K562 (cell line): ENCODE results near the gene BLOC1S4. TPM values are rescaled to one million over a fixed set of nuclear protein-coding genes. Genes with fewer than 3 reads are reported as not detected.

ENCODE experiments used
- ATAC-seq: fragments of 200-7000 bp; cut with Tn5 transposase; 3 replicates; pipeline ENCODE4 v1.9.1; 2020; ENCODE audit warnings: moderate library complexity
- BruUV-seq: library from RNA; stranded (reverse); fragments of 400-500 nt; replicated peaks from 2 replicates; lab custom pipeline; 2021; lab: Mats Ljungman, UMichigan
- CTCF ChIA-PET: fragments of 300-600 bp; formaldehyde crosslinking; extraction: SDS; loops from one replicate; lab custom pipeline; 2021; ENCODE audit warnings: low intra/inter-chr PET ratio; lab: Yijun Ruan, JAX
- POLR2A ChIA-PET: fragments of 300-600, 350-650 bp; sonication (Branson Sonifier 250); formaldehyde crosslinking; extraction: SDS; loops from one replicate; lab custom pipeline; 2021; ENCODE audit warnings: antibody characterized with exemption, inconsistent platforms; lab: Yijun Ruan, JAX
- DNase-seq, 4 experiments: peaks; one replicate each; pipeline versions ENCODE4 v3.0.0 to v3.0.0-alpha.2; 2011 to 2018; ENCODE audit warnings: low spot score in 3 of 4, mixed read lengths in 3 of 4; ENCODE audit errors: extremely low read depth in 1 of 4
- FAIRE-seq: peaks from 2 replicates; lab custom pipeline; 2011; peaks lifted over from hg19 to GRCh38; lab: Jason Lieb, UNC
- H2AFZ ChIP-seq: 2 replicates; pipeline ENCODE4 v1.6.0; 2011; ENCODE audit warnings: low read depth, low read length, control low read depth, inconsistent platforms
- H3K27ac ChIP-seq: fragments of 200-600 bp; 3 replicates; pipeline ENCODE4 v1.8.0; 2011; ENCODE audit warnings: low read depth, mild to moderate bottlenecking, control low read depth, inconsistent platforms, low read length, moderate library complexity, mixed read lengths; ENCODE audit errors: extremely low read depth
- H3K27me3 ChIP-seq, 2 experiments: fragments of 300-600 bp in 1 of 2; 2 replicates in 1 of 2; 3 replicates in 1 of 2; pipeline versions ENCODE4 v1.6.0 to v1.8.0; 2011; ENCODE audit warnings: inconsistent platforms in 2 of 2, low read length in 2 of 2, mild to moderate bottlenecking in 1 of 2, mixed read lengths in 1 of 2, moderate library complexity in 1 of 2; ENCODE audit not compliant: control insufficient read depth in 2 of 2, insufficient read depth in 2 of 2
- H3K36me3 ChIP-seq: fragments of 300-600 bp; 3 replicates; pipeline ENCODE4 v1.8.0; 2011; ENCODE audit warnings: mild to moderate bottlenecking, low read length, inconsistent platforms; ENCODE audit not compliant: control insufficient read depth, insufficient read depth
- H3K4me1 ChIP-seq, 2 experiments: fragments of 200-600 bp in 1 of 2; replicated peaks in 1 of 2; 2 replicates in 1 of 2; 3 replicates in 1 of 2; pipeline versions ENCODE4 v1.5.1 to v1.8.0; 2011; ENCODE audit warnings: inconsistent platforms in 2 of 2, low read length in 2 of 2, mild to moderate bottlenecking in 1 of 2, mixed read lengths in 1 of 2, moderate library complexity in 1 of 2; ENCODE audit not compliant: control insufficient read depth in 2 of 2, insufficient read depth in 2 of 2
- H3K4me2 ChIP-seq: 2 replicates; pipeline ENCODE4 v1.6.1; 2011; ENCODE audit warnings: low read length, control low read depth, inconsistent platforms, mixed read lengths; ENCODE audit not compliant: insufficient read depth
- H3K4me3 ChIP-seq: fragments of 200-600 bp; sonication (generic), shearing (Covaris generic); 2 replicates; pipeline ENCODE4 v1.5.1; 2016; ENCODE audit warnings: control low read depth, inconsistent platforms
- H3K79me2 ChIP-seq: fragments of 200-600 bp; 3 replicates; pipeline ENCODE4 v1.8.0; 2011; ENCODE audit warnings: low read length, inconsistent platforms; ENCODE audit not compliant: control insufficient read depth, insufficient read depth
- H3K9ac ChIP-seq, 2 experiments: 2 replicates each; pipeline versions ENCODE4 v1.6.0 to v1.6.1; 2011; ENCODE audit warnings: low read depth in 2 of 2, low read length in 2 of 2, control low read depth in 1 of 2, inconsistent platforms in 1 of 2, mild to moderate bottlenecking in 1 of 2, mixed read lengths in 1 of 2; ENCODE audit not compliant: insufficient read depth in 1 of 2
- H3K9me1 ChIP-seq: one replicate; pipeline ENCODE4 v1.6.0; 2011; ENCODE audit warnings: inconsistent platforms, mild to moderate bottlenecking, low read length, moderate library complexity; ENCODE audit not compliant: control insufficient read depth, insufficient read depth
- H3K9me3 ChIP-seq: replicated peaks from 2 replicates; pipeline ENCODE4 v1.5.1; 2011; ENCODE audit warnings: low read depth, low read length, inconsistent platforms; ENCODE audit not compliant: control insufficient read depth, insufficient read depth
- H4K20me1 ChIP-seq: replicated peaks from 2 replicates; pipeline ENCODE4 v1.6.1; 2011; ENCODE audit warnings: low read length, inconsistent platforms, mixed read lengths; ENCODE audit not compliant: control insufficient read depth, insufficient read depth
- CBFA2T3 ChIP-seq: fragments of 450-650 bp; IDR thresholded peaks from 2 replicates; pipeline ENCODE4 v1.6.1; 2017
- CTCF ChIP-seq, 3 experiments: IDR thresholded peaks in 2 of 3; conservative IDR thresholded peaks in 1 of 3; 2 replicates each; pipeline ENCODE4 v1.5.1; 2011 to 2012; ENCODE audit warnings: low read length in 3 of 3, mild to moderate bottlenecking in 3 of 3, control low read depth in 2 of 3, improper control_type of control experiment in 1 of 3, inconsistent platforms in 1 of 3, low read depth in 1 of 3, mixed read lengths in 1 of 3, moderate library complexity in 1 of 3; ENCODE audit not compliant: insufficient read depth in 2 of 3
- ETV1 ChIP-seq: fragments of 450-650 bp; conservative IDR thresholded peaks from 2 replicates; pipeline ENCODE4 v1.6.1; 2016; ENCODE audit warnings: missing genetic modification characterization, control low read depth, low read depth, missing compliant biosample characterization
- HCFC1 ChIP-seq: IDR thresholded peaks from 2 replicates; pipeline ENCODE4 v1.6.1; 2012; ENCODE audit warnings: low read depth, low read length, improper control_type of control experiment
- HEY1 ChIP-seq: fragments of 250-450 bp; sonication (Bioruptor Pico); IDR thresholded peaks from 2 replicates; pipeline ENCODE4 v1.5.0; 2020; ENCODE audit warnings: mild to moderate bottlenecking, moderate library complexity, borderline replicate concordance
- NR2C1 ChIP-seq, 2 experiments: fragments of 450-650 bp; IDR thresholded peaks; 2 replicates each; pipeline ENCODE4 v1.6.1; 2017; ENCODE audit warnings: mild to moderate bottlenecking in 2 of 2, antibody characterized with exemption in 1 of 2, inconsistent platforms in 1 of 2, missing compliant biosample characterization in 1 of 2, missing genetic modification characterization in 1 of 2
- PML ChIP-seq: IDR thresholded peaks from 2 replicates; pipeline ENCODE4 v1.6.1; 2012; ENCODE audit warnings: low read length, inconsistent platforms
- TOE1 ChIP-seq, 2 experiments: fragments of 450-650 bp in 1 of 2; sonication (generic) in 1 of 2; formaldehyde crosslinking in 1 of 2; IDR thresholded peaks; 2 replicates each; pipeline versions ENCODE4 v1.7.1 to v1.8.0; 2016 to 2022; ENCODE audit warnings: borderline replicate concordance in 2 of 2, mild to moderate bottlenecking in 2 of 2, antibody characterized with exemption in 1 of 2, inconsistent platforms in 1 of 2, low read depth in 1 of 2, missing genetic modification reagents in 1 of 2, moderate library complexity in 1 of 2
- ZBTB33 ChIP-seq: sonication (generic); formaldehyde crosslinking; IDR thresholded peaks from 2 replicates; pipeline ENCODE4 v1.8.1; 2023; ENCODE audit warnings: mild to moderate bottlenecking, missing genetic modification reagents
- ZNF12 ChIP-seq: sonication (generic); formaldehyde crosslinking; IDR thresholded peaks from 2 replicates; pipeline ENCODE4 v1.4.0; 2020; ENCODE audit warnings: mild to moderate bottlenecking, missing genetic modification reagents
- ZNF165 ChIP-seq: fragments of 250-450 bp; sonication (Bioruptor Pico); IDR thresholded peaks from 2 replicates; pipeline ENCODE4 v1.4.0; 2020; ENCODE audit warnings: borderline replicate concordance
- ZSCAN32 ChIP-seq: fragments of 450-650 bp; formaldehyde crosslinking; IDR thresholded peaks from 2 replicates; pipeline ENCODE4 v1.4.0; 2020; ENCODE audit warnings: mild to moderate bottlenecking, moderate library complexity
- WGBS: fragments of 100-300 bp; shearing (Covaris generic); methylation state at CpG from one replicate; pipeline ENCODE4 v1.1.6; 2016; ENCODE audit warnings: low coverage, mixed read lengths; ENCODE audit not compliant: insufficient coverage; ENCODE audit errors: missing lambda C conversion rate; 5-methylcytosine and 5-hydroxymethylcytosine counted together
- in situ Hi-C: fragments of 300-500 bp; cut with MboI; formaldehyde crosslinking; loops from 4 replicates; pipeline ENCODE4 v1.15.0; 2018; ENCODE audit warnings: inconsistent platforms, mixed read lengths
- intact Hi-C: fragments of 100-400 bp; cut with micrococcal nuclease; formaldehyde crosslinking; loops from 2 replicates; pipeline ENCODE4 v1.14.2; 2022
- polyA plus RNA-seq, 8 experiments: library from polyadenylated mRNA; depleted of rRNA in 4 of 8; stranded (reverse) in 5 of 8; unstranded in 3 of 8; fragments of >200 nt; fragmentation: Nextera tagmentation in 2 of 8; fragmentation: Illumina TruSeq in 1 of 8; extraction: Ambion mirVana in 2 of 8; extraction: Trizol in 1 of 8; gene quantifications; 2 replicates each; pipeline versions ENCODE4 v1.2.1 to v1.2.3, GENCODE V29; 2011 to 2014; ENCODE audit warnings: inconsistent platforms in 1 of 8, missing spikeins in 1 of 8
- total RNA-seq, 7 experiments: library from RNA; depleted of rRNA in 6 of 7; stranded (reverse); fragments of >200 nt in 6 of 7; fragmentation: Illumina TruSeq in 2 of 7; extraction: Trizol in 2 of 7; gene quantifications; 2 replicates each; pipeline versions ENCODE4 v1.2.1 to v1.2.3, GENCODE V29; 2011 to 2021; ENCODE audit warnings: low replicate concordance in 1 of 7
- TF ChIP-seq, protein P1 (sequence below): fragments of 250-450 bp; sonication (Bioruptor Pico); IDR thresholded peaks from 2 replicates; pipeline ENCODE4 v1.5.0; 2021

Gene BLOC1S4
- total and polyA plus RNA-seq, 9 of the 15 experiments (the other 6 are each of a cell fraction or from before 2014, with no cell fraction given), result 3.1 to 31.6 (median 11.2) TPM

- intact Hi-C loops, result loop anchor here (2.0 kb wide), 1 partner anchor 43 kb away; the partner anchor contains the start of gene BLOC1S4
- in situ Hi-C loops, result no loop called here
- CTCF ChIA-PET, result interaction anchor here (0.7 to 0.8 kb wide), 3 partner anchors 34 to 853 kb away, joined by 3 to 4 read pairs (median 3); partner anchors contain the start of gene MRFAP1
- peak overlapping the region; percentile 90 for H3K4me2 ChIP-seq
- peaks cover 37% of the 10 kb centered on the region for H3K36me3 ChIP-seq
- H3K79me2 ChIP-seq, result peaks cover 44% of the 10 kb centered on the region
- peak; percentile 96 to 98 (median 97) for DNase-seq
- H3K4me1 ChIP-seq, result peaks cover 29 to 33% of the 10 kb centered on the region in 2 experiments
- peak overlapping the region; percentile 98 for H2AFZ ChIP-seq
- H3K9me3 ChIP-seq, result no peaks in the 10 kb centered on the region; the same call in 1 of the 2 replicates
- peak overlapping the region; percentile 90 to 96 for H3K9ac ChIP-seq
- peaks cover 34% of the 10 kb centered on the region; the same call in 1 of the 2 replicates for H4K20me1 ChIP-seq
- H3K9me1 ChIP-seq, result no peaks in the 10 kb centered on the region
- H3K27me3 ChIP-seq, result no peaks in the 10 kb centered on the region
- POLR2A ChIA-PET, result interaction anchor here (0.6 to 5.4 kb wide), 35 partner anchors 8 to 408 kb away, joined by 3 to 40 read pairs (median 5); partner anchors contain the start of genes MAN2B2, MRFAP1, MRFAP1L1 and S100P
- H3K27ac ChIP-seq, result peak overlapping the region; percentile 99
- ATAC-seq, result peak; percentile 83
- peak overlapping the region; percentile 95 for H3K4me3 ChIP-seq
- WGBS, result under 1% methylated on average over 86 of the region's 89 CpGs
- FAIRE-seq, result peak; percentile 88
- BruUV-seq, result TSS peak; percentile 77
- peak; percentile 85 for TF ChIP-seq TOE1 (IDR thresholded peaks at IDR 0.05; ENCODE audit: borderline replicate concordance)
- no peak; the same call in 1 of the 2 replicates for TF ChIP-seq TOE1 (CRISPR knock-in tag; IDR thresholded peaks at IDR 0.05; ENCODE audit: borderline replicate concordance, low read depth)
- peak; percentile 57 for TF ChIP-seq ZBTB33 (CRISPR knock-in tag)
- peak; percentile 58; the same call in 1 of the 2 replicates for TF ChIP-seq HCFC1
- TF ChIP-seq, protein P1, sequence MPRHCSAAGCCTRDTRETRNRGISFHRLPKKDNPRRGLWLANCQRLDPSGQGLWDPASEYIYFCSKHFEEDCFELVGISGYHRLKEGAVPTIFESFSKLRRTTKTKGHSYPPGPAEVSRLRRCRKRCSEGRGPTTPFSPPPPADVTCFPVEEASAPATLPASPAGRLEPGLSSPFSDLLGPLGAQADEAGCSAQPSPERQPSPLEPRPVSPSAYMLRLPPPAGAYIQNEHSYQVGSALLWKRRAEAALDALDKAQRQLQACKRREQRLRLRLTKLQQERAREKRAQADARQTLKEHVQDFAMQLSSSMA, result peak; percentile 84; the same call in 1 of the 2 replicates
- peak; percentile 90 for TF ChIP-seq PML
- TF ChIP-seq ETV1 (tag), result no peak
- TF ChIP-seq ZSCAN32 (CRISPR knock-in tag), result no peak
- TF ChIP-seq HEY1 (CRISPR knock-in tag), result no peak
- TF ChIP-seq ZNF165, result no peak
- TF ChIP-seq ZNF12 (CRISPR knock-in tag), result 0 out of 2 replicates have a peak, but pooled peaks have one; percentile 56
- peak in 1 of 3 experiments; percentile 21; a peak in 2 of 6 replicates for TF ChIP-seq CTCF (IDR thresholded peaks at IDR 0.05 in 2 of 3, conservative IDR thresholded peaks at IDR 0.05 in 1 of 3; ENCODE audit: insufficient read depth in 2 of 3, low read depth in 1 of 3, low read length in 3 of 3)
- TF ChIP-seq CBFA2T3, result no peak
- peak; percentile 53; the same call in 1 of the 2 replicates for TF ChIP-seq NR2C1 (IDR thresholded peaks at IDR 0.05)
- no peak for TF ChIP-seq NR2C1 (tag; IDR thresholded peaks at IDR 0.05)
These were observed 42.1 kb upstream of the BLOC1S4 start for GRCh38 chr4:6673660-6674499.
